Measurements from ENCODE around the gene PPP6R2. TPM values are rescaled to one million over a fixed set of nuclear protein-coding genes. Genes with fewer than 3 reads are reported as not detected.

The PPP6R2 gene
- polyA plus RNA-seq, 1 donor from 2014 or later: 85.4 TPM

DNA sequence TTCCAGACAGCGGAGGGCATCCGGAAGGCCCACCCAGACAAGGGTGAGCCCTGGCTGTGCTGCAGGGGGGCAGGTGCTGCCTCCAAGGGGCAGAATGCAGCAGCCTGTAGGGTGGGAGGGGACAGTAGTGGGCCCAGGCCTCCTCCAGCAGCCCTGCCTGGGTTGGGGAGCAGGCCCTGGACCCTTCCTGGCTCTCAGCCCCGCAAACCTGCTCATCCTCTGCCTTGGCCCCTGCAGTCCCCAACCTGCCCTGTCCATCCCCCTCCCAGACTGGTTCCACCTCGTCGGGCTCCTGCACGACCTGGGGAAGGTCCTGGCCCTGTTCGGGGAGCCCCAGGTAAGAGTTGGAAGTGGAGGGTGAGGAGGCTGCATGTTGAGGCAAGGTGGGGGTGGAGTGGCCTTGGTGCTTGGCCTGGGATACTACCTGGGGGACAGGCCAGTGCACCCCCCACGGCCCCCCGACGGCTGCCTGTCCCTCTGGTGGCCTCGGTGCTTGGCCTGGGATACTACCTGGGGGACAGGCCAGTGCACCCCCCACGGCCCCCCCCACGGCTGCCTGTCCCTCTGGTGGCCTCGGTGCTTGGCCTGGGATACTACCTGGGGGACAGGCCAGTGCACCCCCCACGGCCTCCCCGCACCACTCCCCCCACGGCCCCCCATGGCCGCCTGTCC, 145.0 kb downstream of the PPP6R2 start:
- no peak overlapping the region for H3K9ac ChIP-seq (ENCODE audit: low read length)
- no peaks in the 10 kb centered on the region for H3K27me3 ChIP-seq (ENCODE audit: insufficient read depth, low read depth, low read length)
- H2AFZ ChIP-seq (ENCODE audit: low read depth, low read length): no peak overlapping the region
- H3K79me2 ChIP-seq (replicated peaks; ENCODE audit: insufficient read depth, low read length): no peaks in the 10 kb centered on the region
- no peak overlapping the region for H3K4me3 ChIP-seq (ENCODE audit: low read length)
- no peaks in the 10 kb centered on the region for H4K20me1 ChIP-seq (ENCODE audit: insufficient read depth)
- H3F3A ChIP-seq (ENCODE audit: insufficient read depth, low read length, poor library complexity, severe bottlenecking): no peaks in the 10 kb centered on the region
- H3K9me3 ChIP-seq (ENCODE audit: low read length): no peaks in the 10 kb centered on the region
- H3K27ac ChIP-seq (ENCODE audit: low read length): no peak overlapping the region
- TF ChIP-seq, protein P1, sequence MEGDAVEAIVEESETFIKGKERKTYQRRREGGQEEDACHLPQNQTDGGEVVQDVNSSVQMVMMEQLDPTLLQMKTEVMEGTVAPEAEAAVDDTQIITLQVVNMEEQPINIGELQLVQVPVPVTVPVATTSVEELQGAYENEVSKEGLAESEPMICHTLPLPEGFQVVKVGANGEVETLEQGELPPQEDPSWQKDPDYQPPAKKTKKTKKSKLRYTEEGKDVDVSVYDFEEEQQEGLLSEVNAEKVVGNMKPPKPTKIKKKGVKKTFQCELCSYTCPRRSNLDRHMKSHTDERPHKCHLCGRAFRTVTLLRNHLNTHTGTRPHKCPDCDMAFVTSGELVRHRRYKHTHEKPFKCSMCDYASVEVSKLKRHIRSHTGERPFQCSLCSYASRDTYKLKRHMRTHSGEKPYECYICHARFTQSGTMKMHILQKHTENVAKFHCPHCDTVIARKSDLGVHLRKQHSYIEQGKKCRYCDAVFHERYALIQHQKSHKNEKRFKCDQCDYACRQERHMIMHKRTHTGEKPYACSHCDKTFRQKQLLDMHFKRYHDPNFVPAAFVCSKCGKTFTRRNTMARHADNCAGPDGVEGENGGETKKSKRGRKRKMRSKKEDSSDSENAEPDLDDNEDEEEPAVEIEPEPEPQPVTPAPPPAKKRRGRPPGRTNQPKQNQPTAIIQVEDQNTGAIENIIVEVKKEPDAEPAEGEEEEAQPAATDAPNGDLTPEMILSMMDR (IDR thresholded peaks at IDR 0.05; ENCODE audit: poor library complexity, severe bottlenecking): no peak
- TF ChIP-seq EZH2 (IDR thresholded peaks at IDR 0.05; ENCODE audit: borderline replicate concordance, insufficient read depth, low read length, poor library complexity, severe bottlenecking) (no peak), EP300 (conservative IDR thresholded peaks at IDR 0.05; ENCODE audit: poor library complexity, severe bottlenecking) (no peak), RAD21 (conservative IDR thresholded peaks at IDR 0.05) (no peak), POLR2AphosphoS5 (IDR thresholded peaks at IDR 0.05) (no peak), TAF1 (IDR thresholded peaks at IDR 0.05; ENCODE audit: low read depth) (no peak), SMC3 (conservative IDR thresholded peaks at IDR 0.05; ENCODE audit: poor library complexity) (no peak), MXI1 (conservative IDR thresholded peaks at IDR 0.05; ENCODE audit: poor library complexity, severe bottlenecking) (no peak)
- TF ChIP-seq, protein P2, sequence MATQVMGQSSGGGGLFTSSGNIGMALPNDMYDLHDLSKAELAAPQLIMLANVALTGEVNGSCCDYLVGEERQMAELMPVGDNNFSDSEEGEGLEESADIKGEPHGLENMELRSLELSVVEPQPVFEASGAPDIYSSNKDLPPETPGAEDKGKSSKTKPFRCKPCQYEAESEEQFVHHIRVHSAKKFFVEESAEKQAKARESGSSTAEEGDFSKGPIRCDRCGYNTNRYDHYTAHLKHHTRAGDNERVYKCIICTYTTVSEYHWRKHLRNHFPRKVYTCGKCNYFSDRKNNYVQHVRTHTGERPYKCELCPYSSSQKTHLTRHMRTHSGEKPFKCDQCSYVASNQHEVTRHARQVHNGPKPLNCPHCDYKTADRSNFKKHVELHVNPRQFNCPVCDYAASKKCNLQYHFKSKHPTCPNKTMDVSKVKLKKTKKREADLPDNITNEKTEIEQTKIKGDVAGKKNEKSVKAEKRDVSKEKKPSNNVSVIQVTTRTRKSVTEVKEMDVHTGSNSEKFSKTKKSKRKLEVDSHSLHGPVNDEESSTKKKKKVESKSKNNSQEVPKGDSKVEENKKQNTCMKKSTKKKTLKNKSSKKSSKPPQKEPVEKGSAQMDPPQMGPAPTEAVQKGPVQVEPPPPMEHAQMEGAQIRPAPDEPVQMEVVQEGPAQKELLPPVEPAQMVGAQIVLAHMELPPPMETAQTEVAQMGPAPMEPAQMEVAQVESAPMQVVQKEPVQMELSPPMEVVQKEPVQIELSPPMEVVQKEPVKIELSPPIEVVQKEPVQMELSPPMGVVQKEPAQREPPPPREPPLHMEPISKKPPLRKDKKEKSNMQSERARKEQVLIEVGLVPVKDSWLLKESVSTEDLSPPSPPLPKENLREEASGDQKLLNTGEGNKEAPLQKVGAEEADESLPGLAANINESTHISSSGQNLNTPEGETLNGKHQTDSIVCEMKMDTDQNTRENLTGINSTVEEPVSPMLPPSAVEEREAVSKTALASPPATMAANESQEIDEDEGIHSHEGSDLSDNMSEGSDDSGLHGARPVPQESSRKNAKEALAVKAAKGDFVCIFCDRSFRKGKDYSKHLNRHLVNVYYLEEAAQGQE (IDR thresholded peaks at IDR 0.05; ENCODE audit: borderline replicate concordance): no peak
- no peak overlapping the region for H3K4me2 ChIP-seq (ENCODE audit: low read length)
- H3K36me3 ChIP-seq (ENCODE audit: insufficient read depth, low read length): no peaks in the 10 kb centered on the region
- H3K9me2 ChIP-seq (ENCODE audit: insufficient read depth, low read length): no peaks in the 10 kb centered on the region

DNA sequence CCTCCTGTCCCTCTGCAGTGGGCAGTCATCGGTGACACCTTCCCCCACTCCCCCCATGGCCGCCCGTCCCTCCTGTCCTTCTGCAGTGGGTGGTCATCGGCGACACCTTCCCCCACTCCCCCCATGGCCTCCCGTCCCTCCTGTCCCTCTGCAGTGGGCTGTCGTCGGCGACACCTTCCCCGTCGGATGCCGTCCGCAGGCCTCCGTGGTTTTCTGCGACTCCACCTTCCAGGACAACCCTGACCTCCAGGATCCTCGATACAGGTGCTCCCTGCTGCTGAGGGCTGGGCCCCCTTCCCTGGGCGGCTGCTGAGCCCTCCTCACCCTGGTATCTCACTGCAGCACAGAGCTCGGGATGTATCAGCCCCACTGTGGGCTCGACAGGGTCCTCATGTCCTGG, 145.8 kb downstream of the PPP6R2 start:
- TF ChIP-seq EP300 (conservative IDR thresholded peaks at IDR 0.05; ENCODE audit: poor library complexity, severe bottlenecking): no peak
- no peak for TF ChIP-seq RAD21 (conservative IDR thresholded peaks at IDR 0.05)
- no peak for TF ChIP-seq POLR2AphosphoS5 (IDR thresholded peaks at IDR 0.05)
- no peaks in the 10 kb centered on the region for H4K20me1 ChIP-seq (ENCODE audit: insufficient read depth)
- H3K9ac ChIP-seq (ENCODE audit: low read length): no peak overlapping the region
- no peak overlapping the region for H3K4me3 ChIP-seq (ENCODE audit: low read length)
- H2AFZ ChIP-seq (ENCODE audit: low read depth, low read length): no peak overlapping the region
- no peaks in the 10 kb centered on the region for H3K79me2 ChIP-seq (replicated peaks; ENCODE audit: insufficient read depth, low read length)
- H3K4me2 ChIP-seq (ENCODE audit: low read length): no peak overlapping the region
- H3K9me3 ChIP-seq (ENCODE audit: low read length): no peaks in the 10 kb centered on the region
- no peak overlapping the region for H3K27ac ChIP-seq (ENCODE audit: low read length)
- no peaks in the 10 kb centered on the region for H3K36me3 ChIP-seq (ENCODE audit: insufficient read depth, low read length)
- H3K9me2 ChIP-seq (ENCODE audit: insufficient read depth, low read length): no peaks in the 10 kb centered on the region
- no peaks in the 10 kb centered on the region for H3F3A ChIP-seq (ENCODE audit: insufficient read depth, low read length, poor library complexity, severe bottlenecking)
- H3K27me3 ChIP-seq (ENCODE audit: insufficient read depth, low read depth, low read length): no peaks in the 10 kb centered on the region

Data from neural cell (in vitro differentiated cells).